HCT116 (cell line): Measurements from ENCODE around the gene USP36. TPM values are rescaled to one million over a fixed set of nuclear protein-coding genes. Genes with fewer than 3 reads are reported as not detected.

Source experiments
- ATAC-seq: fragments of 200-7000 bp; cut with Tn5 transposase; 2 replicates; pipeline ENCODE4 v1.9.1; 2020; ENCODE audit warnings: mild to moderate bottlenecking, moderate library complexity
- BruUV-seq: library from RNA; stranded (reverse); fragments of 400-500 nt; replicated peaks from 2 replicates; lab custom pipeline; 2021; lab: Mats Ljungman, UMichigan
- CTCF ChIA-PET: fragments of 300-600 bp; sonication (Branson Sonifier 250); formaldehyde crosslinking; loops from one replicate; lab custom pipeline; 2021; ENCODE audit warnings: antibody characterized with exemption; lab: Charles Lee
- POLR2A ChIA-PET: fragments of 300-600, 350-600 bp; sonication (Branson Sonifier 250); formaldehyde crosslinking; loops from one replicate; lab custom pipeline; 2021; ENCODE audit warnings: antibody characterized with exemption; lab: Charles Lee
- RAD21 ChIA-PET, 2 experiments: fragments of 300-600 bp; sonication (Branson Sonifier 250); formaldehyde crosslinking; loops; one replicate each; lab custom pipeline; 2023; ENCODE audit warnings: low total read pairs in 2 of 2; ENCODE audit not compliant: uncharacterized antibody in 2 of 2, unreplicated experiment in 2 of 2, low non-redundant PET in 1 of 2; lab: Charles Lee
- DNase-seq: peaks from one replicate; pipeline ENCODE4 v3.0.0-alpha.2; 2010; ENCODE audit warnings: low read depth, low spot score
- H2AFZ ChIP-seq: fragments of 200-600 bp; shearing (Covaris generic), sonication (generic); 2 replicates; pipeline ENCODE4 v1.6.1; 2017; ENCODE audit warnings: low read depth, mixed run types, mixed read lengths, antibody characterized with exemption, low read length; ENCODE audit not compliant: poor library complexity, severe bottlenecking
- H3K27ac ChIP-seq: 2 replicates; pipeline ENCODE4 v1.5.1; 2012; ENCODE audit warnings: low read depth, low read length
- H3K27me3 ChIP-seq: fragments of 200-600 bp; sonication (generic); 2 replicates; pipeline ENCODE4 v1.6.1; 2016; ENCODE audit warnings: mixed run types, low read length, mixed read lengths; ENCODE audit not compliant: insufficient read depth
- H3K36me3 ChIP-seq, 2 experiments: fragments of 200-500 bp in 1 of 2; fragments of 200-600 bp in 1 of 2; sonication (Bioruptor generic) in 1 of 2; sonication (generic) in 1 of 2; 2 replicates each; pipeline versions ENCODE4 v1.5.1 to v1.6.1; 2014 to 2016; ENCODE audit warnings: low read length in 2 of 2, inconsistent platforms in 1 of 2, mixed read lengths in 1 of 2, mixed run types in 1 of 2; ENCODE audit not compliant: insufficient read depth in 2 of 2, control insufficient read depth in 1 of 2
- H3K4me1 ChIP-seq, 2 experiments: fragments of 200-600 bp in 1 of 2; sonication (generic) in 1 of 2; 2 replicates each; pipeline versions ENCODE4 v1.5.1 to v1.6.1; 2012 to 2017; ENCODE audit warnings: low read length in 2 of 2, inconsistent platforms in 1 of 2, mild to moderate bottlenecking in 1 of 2, mixed read lengths in 1 of 2, mixed run types in 1 of 2, moderate library complexity in 1 of 2; ENCODE audit not compliant: insufficient read depth in 2 of 2, control insufficient read depth in 1 of 2
- H3K4me2 ChIP-seq: fragments of 200-600 bp; sonication (generic); 2 replicates; pipeline ENCODE4 v1.6.1; 2017; ENCODE audit warnings: mixed run types, low read length, mixed read lengths
- H3K4me3 ChIP-seq, 2 experiments: fragments of 200-600 bp in 1 of 2; sonication (generic) in 1 of 2; replicated peaks in 1 of 2; 2 replicates each; pipeline ENCODE4 v1.5.1; 2011 to 2016; ENCODE audit warnings: low read length in 2 of 2, control low read depth in 1 of 2, low read depth in 1 of 2, mild to moderate bottlenecking in 1 of 2, mixed read lengths in 1 of 2, mixed run types in 1 of 2
- H3K79me2 ChIP-seq: fragments of 200-600 bp; sonication (generic); 2 replicates; pipeline ENCODE4 v1.6.1; 2017; ENCODE audit warnings: mild to moderate bottlenecking, mixed run types, low read length, moderate library complexity, mixed read lengths; ENCODE audit not compliant: insufficient read depth
- H3K9ac ChIP-seq: fragments of 200-600 bp; sonication (generic); 2 replicates; pipeline ENCODE4 v1.6.1; 2016; ENCODE audit warnings: low read length, mixed read lengths
- H3K9me2 ChIP-seq: fragments of 200-600 bp; sonication (generic), shearing (Covaris generic); 2 replicates; pipeline ENCODE4 v1.6.1; 2017; ENCODE audit warnings: mixed run types, mild to moderate bottlenecking, moderate library complexity; ENCODE audit not compliant: insufficient read depth
- H3K9me3 ChIP-seq, 2 experiments: fragments of 200-500 bp in 1 of 2; fragments of 200-600 bp in 1 of 2; sonication (Bioruptor generic) in 1 of 2; sonication (generic) in 1 of 2; 2 replicates each; pipeline ENCODE4 v1.6.1; 2014 to 2017; ENCODE audit warnings: low read length in 2 of 2, mixed read lengths in 2 of 2, inconsistent platforms in 1 of 2, low read depth in 1 of 2, mild to moderate bottlenecking in 1 of 2, mixed run types in 1 of 2, moderate library complexity in 1 of 2; ENCODE audit not compliant: control insufficient read depth in 1 of 2, insufficient read depth in 1 of 2
- H4K20me1 ChIP-seq: fragments of 200-600 bp; sonication (generic), shearing (Covaris generic); 2 replicates; pipeline ENCODE4 v1.6.1; 2017; ENCODE audit warnings: mixed run types, mild to moderate bottlenecking, moderate library complexity; ENCODE audit not compliant: insufficient read depth
- ATF3 ChIP-seq: IDR thresholded peaks from 2 replicates; pipeline ENCODE4 v1.6.1; 2012
- CBX3 ChIP-seq: IDR thresholded peaks from 2 replicates; pipeline ENCODE4 v1.6.1; 2012; ENCODE audit warnings: low read depth
- CEBPB ChIP-seq: IDR thresholded peaks from 2 replicates; pipeline ENCODE4 v1.6.1; 2012; ENCODE audit warnings: low read depth
- EGR1 ChIP-seq: IDR thresholded peaks from 2 replicates; pipeline ENCODE4 v1.6.1; 2012; ENCODE audit warnings: low read depth
- EZH2phosphoT487 ChIP-seq: fragments of 200-600 bp; IDR thresholded peaks from 2 replicates; pipeline ENCODE4 v1.6.1; 2018; ENCODE audit warnings: antibody characterized with exemption, borderline replicate concordance
- FOSL1 ChIP-seq: IDR thresholded peaks from 2 replicates; pipeline ENCODE4 v1.6.1; 2012; ENCODE audit warnings: low read depth
- JUND ChIP-seq: IDR thresholded peaks from 2 replicates; pipeline ENCODE4 v1.6.1; 2012
- MAX ChIP-seq: IDR thresholded peaks from 2 replicates; pipeline ENCODE4 v1.6.1; 2012
- SIN3A ChIP-seq: IDR thresholded peaks from 2 replicates; pipeline ENCODE4 v1.6.1; 2012; ENCODE audit warnings: low read depth
- SP1 ChIP-seq: IDR thresholded peaks from 2 replicates; pipeline ENCODE4 v1.6.1; 2012; ENCODE audit warnings: low read depth
- SRF ChIP-seq: IDR thresholded peaks from 2 replicates; pipeline ENCODE4 v1.6.1; 2012; ENCODE audit warnings: low read depth
- YY1 ChIP-seq: IDR thresholded peaks from 2 replicates; pipeline ENCODE4 v1.6.1; 2011; ENCODE audit warnings: low read length, low read depth, moderate library complexity, mild to moderate bottlenecking; ENCODE audit not compliant: insufficient replicate concordance; ENCODE audit errors: extremely low read depth
- ZBTB33 ChIP-seq: IDR thresholded peaks from 2 replicates; pipeline ENCODE4 v1.6.1; 2011; ENCODE audit warnings: mild to moderate bottlenecking, low read length, moderate library complexity; ENCODE audit not compliant: insufficient replicate concordance; ENCODE audit errors: extremely low read depth
- ZFX ChIP-seq: fragments of 450-650 bp; IDR thresholded peaks from 2 replicates; pipeline ENCODE4 v1.6.1; 2017
- ZNF274 ChIP-seq: fragments of 200-500 bp; sonication (Bioruptor generic); IDR thresholded peaks from 2 replicates; pipeline ENCODE4 v1.6.1; 2014; ENCODE audit warnings: mild to moderate bottlenecking, low read depth, low read length, inconsistent platforms
- intact Hi-C: fragments of 100-400 bp; cut with micrococcal nuclease; formaldehyde crosslinking; loops from 2 replicates; pipeline ENCODE4 v1.10.0; 2022
- total RNA-seq: library from RNA; stranded (reverse); gene quantifications from one replicate; pipeline ENCODE4 v1.2.1, GENCODE V29; 2021; ENCODE audit not compliant: unreplicated experiment
- TF ChIP-seq, protein P1 (sequence below): IDR thresholded peaks from 2 replicates; pipeline ENCODE4 v1.6.1; 2012; ENCODE audit warnings: low read depth

Gene USP36
- total RNA-seq, 1 experiment from 2014 or later = 104 TPM

DNA sequence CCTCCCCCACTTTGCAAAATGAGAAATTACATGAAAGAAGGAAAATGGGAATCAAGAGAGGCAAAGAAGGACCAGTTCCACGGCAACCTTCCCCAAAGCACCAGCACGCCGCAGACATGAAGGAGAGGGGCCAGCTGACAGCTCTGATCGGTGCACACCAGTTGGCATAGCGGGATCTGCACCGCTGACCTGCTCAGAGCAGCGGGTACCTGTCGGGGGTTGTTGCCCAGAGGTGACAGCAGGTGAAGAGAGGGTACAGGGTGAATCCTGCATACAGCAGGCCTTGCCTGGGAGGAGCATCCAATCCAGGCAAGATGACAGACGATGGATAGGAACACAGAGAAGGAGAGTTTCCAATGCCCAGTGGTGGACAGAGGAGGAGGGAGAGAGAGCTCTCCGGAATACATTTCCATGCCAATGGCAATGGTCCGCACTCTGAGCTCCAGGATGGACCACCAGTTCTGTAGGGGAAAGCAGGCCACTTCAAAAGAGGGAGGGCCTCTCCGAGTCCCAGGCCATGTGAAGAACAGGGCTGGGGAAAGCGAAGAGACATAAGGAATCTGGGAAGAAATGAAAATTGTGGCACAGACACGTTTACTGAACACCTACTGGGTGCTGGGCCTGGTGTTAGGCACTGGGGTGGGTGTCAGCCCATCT is 38.4 kb upstream of the USP36 start:
- H3K9ac ChIP-seq = 0 out of 2 replicates have a peak overlapping the region, but pooled peaks have one; percentile 10
- ChIA-PET POLR2A (no interaction called here), RAD21 (no interaction called here), CTCF (interaction anchor here (6.0 kb wide), 1 partner anchor 13 kb away, joined by 55 read pairs; no protein-coding TSS in a partner anchor)
- peaks cover 15% of the 10 kb centered on the region; the same call in 1 of the 2 replicates for H3K79me2 ChIP-seq
- no peaks in the 10 kb centered on the region for H3K9me3 ChIP-seq
- no peaks in the 10 kb centered on the region for H3K27me3 ChIP-seq
- H3K36me3 ChIP-seq = no peaks in the 10 kb centered on the region
- intact Hi-C loops = no loop called here
- no TSS peak for BruUV-seq
- no peak for TF ChIP-seq CEBPB
- TF ChIP-seq SRF = no peak
- no peak for TF ChIP-seq JUND
- no peak for TF ChIP-seq FOSL1
- no peak for TF ChIP-seq EGR1
- TF ChIP-seq YY1 = no peak
- no peak for TF ChIP-seq EZH2phosphoT487
- no peak for TF ChIP-seq SIN3A
- no peak for TF ChIP-seq ATF3
- no peak for TF ChIP-seq MAX
- no peak for TF ChIP-seq CBX3
- TF ChIP-seq SP1 = no peak
- TF ChIP-seq ZNF274 = no peak
- no peak for TF ChIP-seq ZBTB33
- TF ChIP-seq, protein P1, sequence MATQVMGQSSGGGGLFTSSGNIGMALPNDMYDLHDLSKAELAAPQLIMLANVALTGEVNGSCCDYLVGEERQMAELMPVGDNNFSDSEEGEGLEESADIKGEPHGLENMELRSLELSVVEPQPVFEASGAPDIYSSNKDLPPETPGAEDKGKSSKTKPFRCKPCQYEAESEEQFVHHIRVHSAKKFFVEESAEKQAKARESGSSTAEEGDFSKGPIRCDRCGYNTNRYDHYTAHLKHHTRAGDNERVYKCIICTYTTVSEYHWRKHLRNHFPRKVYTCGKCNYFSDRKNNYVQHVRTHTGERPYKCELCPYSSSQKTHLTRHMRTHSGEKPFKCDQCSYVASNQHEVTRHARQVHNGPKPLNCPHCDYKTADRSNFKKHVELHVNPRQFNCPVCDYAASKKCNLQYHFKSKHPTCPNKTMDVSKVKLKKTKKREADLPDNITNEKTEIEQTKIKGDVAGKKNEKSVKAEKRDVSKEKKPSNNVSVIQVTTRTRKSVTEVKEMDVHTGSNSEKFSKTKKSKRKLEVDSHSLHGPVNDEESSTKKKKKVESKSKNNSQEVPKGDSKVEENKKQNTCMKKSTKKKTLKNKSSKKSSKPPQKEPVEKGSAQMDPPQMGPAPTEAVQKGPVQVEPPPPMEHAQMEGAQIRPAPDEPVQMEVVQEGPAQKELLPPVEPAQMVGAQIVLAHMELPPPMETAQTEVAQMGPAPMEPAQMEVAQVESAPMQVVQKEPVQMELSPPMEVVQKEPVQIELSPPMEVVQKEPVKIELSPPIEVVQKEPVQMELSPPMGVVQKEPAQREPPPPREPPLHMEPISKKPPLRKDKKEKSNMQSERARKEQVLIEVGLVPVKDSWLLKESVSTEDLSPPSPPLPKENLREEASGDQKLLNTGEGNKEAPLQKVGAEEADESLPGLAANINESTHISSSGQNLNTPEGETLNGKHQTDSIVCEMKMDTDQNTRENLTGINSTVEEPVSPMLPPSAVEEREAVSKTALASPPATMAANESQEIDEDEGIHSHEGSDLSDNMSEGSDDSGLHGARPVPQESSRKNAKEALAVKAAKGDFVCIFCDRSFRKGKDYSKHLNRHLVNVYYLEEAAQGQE = no peak
- no peak for TF ChIP-seq ZFX
- no peak overlapping the region for H3K4me3 ChIP-seq
- H3K27ac ChIP-seq = no peak overlapping the region; the same call in 1 of the 2 replicates
- no peak overlapping the region for H3K4me2 ChIP-seq
- DNase-seq (no peak), ATAC-seq (no peak)
- no peaks in the 10 kb centered on the region for H3K9me2 ChIP-seq
- peaks cover 33 to 78% of the 10 kb centered on the region in 2 experiments for H3K4me1 ChIP-seq
- no peaks in the 10 kb centered on the region for H4K20me1 ChIP-seq
- no peak overlapping the region for H2AFZ ChIP-seq
